Ascending aorta (tissue), 2 donors: ENCODE data around the gene KRT35. TPM values are rescaled to one million over a fixed set of nuclear protein-coding genes. Genes with fewer than 3 reads are reported as not detected.

Experiments
- DNase-seq, 2 donors: peaks; one replicate each; pipeline ENCODE4 v3.0.0-alpha.2; 2019; ENCODE audit warnings: low spot score in 2 of 2
- H3K27ac ChIP-seq, 2 donors: fragments of 200-600 bp; sonication (generic); one replicate each; pipeline ENCODE4 v1.5.1; 2016 to 2017; ENCODE audit warnings: mild to moderate bottlenecking in 1 of 2
- H3K27me3 ChIP-seq: fragments of 200-600 bp; sonication (generic); one replicate; pipeline ENCODE4 v1.5.1; 2017
- H3K36me3 ChIP-seq, 2 donors: fragments of 200-600 bp; sonication (generic); one replicate each; pipeline ENCODE4 v1.5.1; 2016
- H3K4me1 ChIP-seq, 2 donors: fragments of 200-600 bp; sonication (generic); one replicate each; pipeline ENCODE4 v1.5.1; 2016 to 2017; ENCODE audit warnings: mild to moderate bottlenecking in 1 of 2
- H3K4me3 ChIP-seq, 2 donors: fragments of 200-600 bp; sonication (generic); one replicate each; pipeline ENCODE4 v1.5.1; 2016 to 2017; ENCODE audit warnings: mild to moderate bottlenecking in 1 of 2
- H3K9me3 ChIP-seq, 2 donors: fragments of 200-600 bp; sonication (generic); one replicate each; pipeline ENCODE4 v1.5.1; 2016
- CTCF ChIP-seq, 3 experiments: fragments of 200-600 bp in 2 of 3; fragments of 450-650 bp in 1 of 3; sonication (generic) in 2 of 3; IDR thresholded peaks; one replicate each; pipeline ENCODE4 v1.5.1; 2016 to 2019; ENCODE audit warnings: antibody characterized with exemption in 3 of 3, mild to moderate bottlenecking in 1 of 3, moderate library complexity in 1 of 3
- intact Hi-C: fragments of 100-400 bp; cut with DNase I; formaldehyde crosslinking; loops from one replicate; pipeline ENCODE4 v1.15.1; 2023
- total RNA-seq: library from RNA; depleted of rRNA; stranded (reverse); fragments of >200 nt; gene quantifications from one replicate; pipeline ENCODE4 v1.1.0, GENCODE V29; 2016

The KRT35 gene
- total RNA-seq, 1 donor from 2014 or later: not detected

GRCh38 chr17:41490000-41490990, 9.3 kb upstream of the KRT35 start:
- Histone ChIP-seq H3K4me3 (no peak overlapping the region), H3K27ac (no peak overlapping the region), H3K27me3 (no peaks in the 10 kb centered on the region), H3K4me1 (no peaks in the 10 kb centered on the region), H3K9me3 (no peaks in the 10 kb centered on the region), H3K36me3 (no peaks in the 10 kb centered on the region)
- no peak for DNase-seq
- TF ChIP-seq CTCF (IDR thresholded peaks at IDR 0.05): no peak
- intact Hi-C loops: no loop called here

- H3K36me3 ChIP-seq: no peaks in the 10 kb centered on the region
- intact Hi-C loops: no loop called here
- no peak within 1 kb of the TSS for H3K27ac ChIP-seq
- H3K27me3 ChIP-seq: no peaks in the 10 kb centered on the region
- H3K4me1 ChIP-seq: no peaks in the 10 kb centered on the region
- no peak for DNase-seq
- no peaks in the 10 kb centered on the region for H3K9me3 ChIP-seq
- H3K4me3 ChIP-seq: no peak within 1 kb of the TSS
- no peak for TF ChIP-seq CTCF (IDR thresholded peaks at IDR 0.05)
Observed at GRCh38 chr17:41489531-41489930, 8.6 kb upstream of the KRT35 start, which contains the start of gene KRT36. TSS of gene KRT36 (minus strand) at chr17:41489910. CDS start at chr17:41489864, 46 bp downstream.

GRCh38 chr17:41486809-41487530, 6.0 kb upstream of the KRT35 start:
- no peak for DNase-seq

GRCh38 chr17:41486316-41486715, 5.4 kb upstream of the KRT35 start:
- no peaks in the 10 kb centered on the region for H3K4me1 ChIP-seq
- intact Hi-C loops: no loop called here
- no peak overlapping the region for H3K27ac ChIP-seq
- H3K36me3 ChIP-seq: no peaks in the 10 kb centered on the region
- H3K9me3 ChIP-seq: no peaks in the 10 kb centered on the region
- DNase-seq: no peak
- no peaks in the 10 kb centered on the region for H3K27me3 ChIP-seq
- no peak overlapping the region for H3K4me3 ChIP-seq
- no peak for TF ChIP-seq CTCF (IDR thresholded peaks at IDR 0.05)

More at GRCh38 chr17:41486809-41487530, 6.0 kb upstream of the KRT35 start:
- TF ChIP-seq CTCF (IDR thresholded peaks at IDR 0.05): peak in 1 of 3 experiments; percentile 36
- H3K9me3 ChIP-seq: no peaks in the 10 kb centered on the region
- no peaks in the 10 kb centered on the region for H3K27me3 ChIP-seq
- no peaks in the 10 kb centered on the region for H3K36me3 ChIP-seq
- intact Hi-C loops: no loop called here
- H3K27ac ChIP-seq: no peak overlapping the region
- H3K4me1 ChIP-seq: no peaks in the 10 kb centered on the region
- no peak overlapping the region for H3K4me3 ChIP-seq

- intact Hi-C loops: no loop called here
- no peak for DNase-seq
- no peak for TF ChIP-seq CTCF (IDR thresholded peaks at IDR 0.05)
- H3K4me1 ChIP-seq: no peaks in the 10 kb centered on the region
- no peaks in the 10 kb centered on the region for H3K27me3 ChIP-seq
- H3K36me3 ChIP-seq: no peaks in the 10 kb centered on the region
- no peak overlapping the region for H3K4me3 ChIP-seq
- H3K9me3 ChIP-seq: no peaks in the 10 kb centered on the region
- no peak overlapping the region for H3K27ac ChIP-seq
Observed at GRCh38 chr17:41484920-41485904, 4.3 kb upstream of the KRT35 start.
